HepG2 (cell line): Measurements from ENCODE around the gene NUDT3. TPM values are rescaled to one million over a fixed set of nuclear protein-coding genes. Genes with fewer than 3 reads are reported as not detected.
A peak's percentile ranks its signal among the peaks of the same experiment; 100 is the strongest.

Experiments
- ATAC-seq: fragments of 200-7000 bp; cut with Tn5 transposase; 3 replicates; pipeline ENCODE4 v1.9.1; 2020; ENCODE audit warnings: mild to moderate bottlenecking, moderate library complexity
- BruUV-seq: library from RNA; stranded (reverse); fragments of 400-500 nt; replicated peaks from 2 replicates; lab custom pipeline; 2021; lab: Mats Ljungman, UMichigan
- CTCF ChIA-PET: fragments of 300-600 bp; formaldehyde crosslinking; extraction: SDS; loops from one replicate; lab custom pipeline; 2021; ENCODE audit warnings: low total read pairs, inconsistent platforms, low intra/inter-chr PET ratio; lab: Yijun Ruan, JAX
- POLR2A ChIA-PET: fragments of 350-600 bp; sonication (Branson Sonifier 250); formaldehyde crosslinking; loops from one replicate; lab custom pipeline; 2020; ENCODE audit warnings: antibody characterized with exemption, inconsistent platforms; lab: Yijun Ruan, JAX
- DNase-seq: peaks from one replicate; pipeline ENCODE4 v3.0.0-alpha.2; 2015; ENCODE audit warnings: low spot score
- FAIRE-seq: peaks from 3 replicates; lab custom pipeline; 2011; peaks lifted over from hg19 to GRCh38; lab: Jason Lieb, UNC
- H2AFZ ChIP-seq: one replicate; pipeline ENCODE4 v1.6.1; 2011; ENCODE audit warnings: low read length, inconsistent platforms
- H3K27ac ChIP-seq: fragments of 300-600 bp; 3 replicates; pipeline ENCODE4 v1.8.0; 2011; ENCODE audit warnings: mixed run types, mild to moderate bottlenecking, mixed read lengths, low read length, inconsistent platforms; ENCODE audit not compliant: insufficient read depth; ENCODE audit errors: extremely low read length
- H3K27me3 ChIP-seq, 2 experiments: fragments of 200-600 bp in 1 of 2; 2 replicates in 1 of 2; 3 replicates in 1 of 2; pipeline versions ENCODE4 v1.6.0 to v1.8.0; 2011; ENCODE audit warnings: low read length in 2 of 2, mild to moderate bottlenecking in 2 of 2, moderate library complexity in 2 of 2, inconsistent platforms in 1 of 2; ENCODE audit not compliant: insufficient read depth in 2 of 2, control insufficient read depth in 1 of 2
- H3K36me3 ChIP-seq, 2 experiments: fragments of 200-600 bp in 1 of 2; replicated peaks in 1 of 2; 2 replicates in 1 of 2; 3 replicates in 1 of 2; pipeline versions ENCODE4 v1.5.1 to v1.8.0; 2011; ENCODE audit warnings: low read length in 2 of 2, inconsistent platforms in 1 of 2; ENCODE audit not compliant: insufficient read depth in 2 of 2, control insufficient read depth in 1 of 2
- H3K4me1 ChIP-seq: 2 replicates; pipeline ENCODE4 v1.5.1; 2012; ENCODE audit warnings: low read length, inconsistent platforms; ENCODE audit not compliant: insufficient read depth
- H3K4me2 ChIP-seq: 2 replicates; pipeline ENCODE4 v1.6.0; 2011; ENCODE audit warnings: low read depth, low read length, inconsistent platforms
- H3K4me3 ChIP-seq, 3 experiments: fragments of 200-600 bp in 1 of 3; sonication (generic), shearing (Covaris generic) in 1 of 3; replicated peaks in 1 of 3; 2 replicates each; pipeline ENCODE4 v1.5.1; 2011 to 2016; ENCODE audit warnings: low read length in 3 of 3, inconsistent platforms in 2 of 3, low read depth in 2 of 3, mild to moderate bottlenecking in 2 of 3, control low read depth in 1 of 3, mixed read lengths in 1 of 3; ENCODE audit not compliant: insufficient read depth in 1 of 3
- H3K79me2 ChIP-seq: one replicate; pipeline ENCODE4 v1.6.1; 2011; ENCODE audit warnings: low read length, inconsistent platforms; ENCODE audit not compliant: insufficient read depth
- H3K9ac ChIP-seq: 2 replicates; pipeline ENCODE4 v1.6.0; 2011; ENCODE audit warnings: mild to moderate bottlenecking, low read depth, low read length, inconsistent platforms; ENCODE audit not compliant: insufficient read depth
- H3K9me3 ChIP-seq: 2 replicates; pipeline ENCODE4 v1.5.1; 2012; ENCODE audit warnings: mild to moderate bottlenecking, low read length
- H4K20me1 ChIP-seq: 2 replicates; pipeline ENCODE4 v1.6.0; 2011; ENCODE audit warnings: inconsistent platforms, mild to moderate bottlenecking, low read length, moderate library complexity; ENCODE audit not compliant: insufficient read depth
- ARID4A ChIP-seq: sonication (generic); formaldehyde crosslinking; IDR thresholded peaks from 2 replicates; pipeline ENCODE4 v1.5.0; 2020; ENCODE audit warnings: mild to moderate bottlenecking, missing genetic modification reagents, borderline replicate concordance
- ARID5B ChIP-seq: IDR thresholded peaks from 2 replicates; pipeline ENCODE4 v1.4.0; 2020; ENCODE audit warnings: mild to moderate bottlenecking, missing genetic modification reagents
- FOXK2 ChIP-seq: fragments of 450-650 bp; IDR thresholded peaks from 2 replicates; pipeline ENCODE4 v1.6.1; 2016
- KAT8 ChIP-seq: IDR thresholded peaks from 2 replicates; pipeline ENCODE4 v1.6.1; 2016; ENCODE audit warnings: missing genetic modification reagents, missing compliant biosample characterization
- PLRG1 ChIP-seq: fragments of 450-650 bp; conservative IDR thresholded peaks from 2 replicates; pipeline ENCODE4 v1.6.1; 2016
- ZNF318 ChIP-seq: sonication (generic); formaldehyde crosslinking; IDR thresholded peaks from 2 replicates; pipeline ENCODE4 v1.4.0; 2020; ENCODE audit warnings: mild to moderate bottlenecking, missing genetic modification reagents
- ZNF619 ChIP-seq: sonication (generic); formaldehyde crosslinking; IDR thresholded peaks from 2 replicates; pipeline ENCODE4 v1.4.0; 2020; ENCODE audit warnings: mild to moderate bottlenecking, missing genetic modification reagents
- WGBS: methylation state at CpG from one replicate; pipeline ENCODE4 v1.1.6; 2017; ENCODE audit warnings: low lambda C conversion rate; 5-methylcytosine and 5-hydroxymethylcytosine counted together
- in situ Hi-C: cut with HindIII; loops from 2 replicates; pipeline ENCODE4 v1.10.0; 2017; ENCODE audit warnings: low pct_unique_long_range_greater_than_20kb; ENCODE audit not compliant: extremely low pct_ligation_motif_present
- intact Hi-C: fragments of 100-400 bp; cut with micrococcal nuclease; formaldehyde crosslinking; loops from one replicate; pipeline ENCODE4 v1.10.0; 2022; ENCODE audit not compliant: unreplicated experiment
- polyA plus RNA-seq, 8 experiments: library from polyadenylated mRNA; depleted of rRNA in 3 of 8; stranded (reverse) in 7 of 8; unstranded in 1 of 8; fragments of >200 nt; fragmentation: Illumina TruSeq in 4 of 8; extraction: Trizol in 4 of 8; gene quantifications; 2 replicates each; pipeline versions ENCODE4 v1.2.1 to v1.2.3, GENCODE V29; 2011 to 2016; ENCODE audit warnings: low read depth in 4 of 8, missing spikeins in 1 of 8, mixed read lengths in 1 of 8; ENCODE audit not compliant: insufficient read depth in 1 of 8
- total RNA-seq, 5 experiments: library from RNA; depleted of rRNA; stranded (reverse); fragments of >200 nt; fragmentation: Illumina TruSeq; extraction: Trizol; gene quantifications; 2 replicates each; pipeline ENCODE4 v1.2.3, GENCODE V29; 2016; ENCODE audit warnings: low read depth in 1 of 5

Gene NUDT3
- total and polyA plus RNA-seq, 2 of the 13 experiments (the other 11 are each of a cell fraction or from before 2014, with no cell fraction given): 20.2 to 20.6 TPM

- FAIRE-seq: no peak
- DNase-seq: no peak
- H3K4me3 ChIP-seq: peak overlapping the region; percentile 81 to 88 (median 86)
- no peaks in the 10 kb centered on the region for H3K36me3 ChIP-seq
- no peaks in the 10 kb centered on the region; a peak in 1 of 5 replicates for H3K27me3 ChIP-seq
- peaks cover 18% of the 10 kb centered on the region for H4K20me1 ChIP-seq
- in situ Hi-C loops: no loop called here
- no peak for ATAC-seq
- peaks cover 1% of the 10 kb centered on the region for H3K9me3 ChIP-seq
- H3K9ac ChIP-seq: peak overlapping the region; percentile 93
- peak overlapping the region; percentile 82 for H3K4me2 ChIP-seq
- BruUV-seq: TSS peak; percentile 56
- intact Hi-C loops: no loop called here
- no peak overlapping the region for H2AFZ ChIP-seq
- POLR2A ChIA-PET: interaction anchor here (1.0 to 3.5 kb wide), 6 partner anchors 11 to 399 kb away, joined by 3 to 22 read pairs (median 5); partner anchors contain the start of genes HMGA1, RPS10 and SMIM29
- CTCF ChIA-PET: no interaction called here
- H3K4me1 ChIP-seq: peaks cover 47% of the 10 kb centered on the region
- peak overlapping the region; percentile 93 for H3K27ac ChIP-seq
- 0% methylated on average over 5 of the region's 5 CpGs for WGBS
- peaks cover 58% of the 10 kb centered on the region for H3K79me2 ChIP-seq
- no peak for TF ChIP-seq FOXK2
- no peak for TF ChIP-seq ARID5B (CRISPR knock-in tag)
- 0 out of 2 replicates have a peak, but pooled peaks have one; percentile 19 for TF ChIP-seq KAT8 (CRISPR knock-in tag)
- TF ChIP-seq ARID4A (CRISPR knock-in tag): no peak
- no peak for TF ChIP-seq ZNF318 (CRISPR knock-in tag)
- TF ChIP-seq PLRG1: no peak
- TF ChIP-seq ZNF619: no peak
Observed at GRCh38 chr6:34391473-34391785, 1.0 kb downstream of the NUDT3 start.
